SU-DHL-6 (cell line): ENCODE data around the gene ARHGAP28.

ENCODE experiments used
- H2AFZ ChIP-seq: fragments of 200-600 bp; sonication (generic); 2 replicates; pipeline ENCODE4 v1.6.1; 2014; ENCODE audit warnings: low read depth, mild to moderate bottlenecking, moderate library complexity, mixed read lengths, antibody characterized with exemption, low read length; ENCODE audit not compliant: severe bottlenecking
- H3F3A ChIP-seq: fragments of 200-600 bp; shearing (Covaris generic); 2 replicates; pipeline ENCODE4 v1.6.0; 2016; ENCODE audit warnings: antibody characterized with exemption, mild to moderate bottlenecking; ENCODE audit not compliant: insufficient read depth
- H3K27ac ChIP-seq: fragments of 200-600 bp; sonication (generic); 2 replicates; pipeline ENCODE4 v1.5.1; 2016; ENCODE audit warnings: low read depth, mild to moderate bottlenecking, low read length, moderate library complexity, mixed read lengths
- H3K27me3 ChIP-seq: fragments of 200-600 bp; sonication (generic), shearing (Covaris generic); 2 replicates; pipeline ENCODE4 v1.6.0; 2014; ENCODE audit warnings: mild to moderate bottlenecking, low read length
- H3K36me3 ChIP-seq: fragments of 200-600 bp; sonication (generic); 2 replicates; pipeline ENCODE4 v1.6.1; 2014; ENCODE audit warnings: mild to moderate bottlenecking, low read length, mixed read lengths
- H3K4me2 ChIP-seq: fragments of 300-600, 200-600 bp; shearing (Covaris generic), sonication (generic); 2 replicates; pipeline ENCODE4 v1.6.0; 2014; ENCODE audit warnings: low read length, low read depth, mild to moderate bottlenecking; ENCODE audit not compliant: poor library complexity, severe bottlenecking
- H3K4me3 ChIP-seq: fragments of 200-600 bp; sonication (generic); 2 replicates; pipeline ENCODE4 v1.5.1; 2014; ENCODE audit warnings: antibody characterized with exemption, low read length, mild to moderate bottlenecking, mixed read lengths; ENCODE audit not compliant: insufficient read depth, poor library complexity, severe bottlenecking
- H3K79me2 ChIP-seq: fragments of 200-600 bp; sonication (generic); 2 replicates; pipeline ENCODE4 v1.6.1; 2014; ENCODE audit warnings: mild to moderate bottlenecking, low read length, moderate library complexity; ENCODE audit not compliant: insufficient read depth
- H3K9ac ChIP-seq: fragments of 200-600 bp; sonication (generic); 2 replicates; pipeline ENCODE4 v1.7.0; 2014; ENCODE audit warnings: mild to moderate bottlenecking, low read length
- H3K9me2 ChIP-seq: fragments of 200-600 bp; sonication (generic); replicated peaks from 2 replicates; pipeline ENCODE4 v1.6.1; 2014; ENCODE audit warnings: low read length; ENCODE audit not compliant: insufficient read depth
- H3K9me3 ChIP-seq: fragments of 200-600 bp; sonication (generic); 2 replicates; pipeline ENCODE4 v1.6.1; 2014; ENCODE audit warnings: low read length, mixed read lengths; ENCODE audit not compliant: insufficient read depth
- H4K20me1 ChIP-seq: fragments of 200-600 bp; sonication (generic); 2 replicates; pipeline ENCODE4 v1.6.1; 2014; ENCODE audit warnings: low read depth, mild to moderate bottlenecking, antibody characterized with exemption, low read length, moderate library complexity, mixed read lengths
- EZH2phosphoT487 ChIP-seq: fragments of 200-600 bp; sonication (generic), shearing (Covaris generic); conservative IDR thresholded peaks from 2 replicates; pipeline ENCODE4 v1.6.1; 2018; ENCODE audit warnings: mild to moderate bottlenecking, antibody characterized with exemption, low read length, moderate library complexity, mixed read lengths
- TF ChIP-seq, protein P1 (sequence below): fragments of 200-600 bp; sonication (generic); IDR thresholded peaks from one replicate; pipeline ENCODE4 v1.5.1; 2017; ENCODE audit warnings: antibody characterized with exemption, mild to moderate bottlenecking, low read length, moderate library complexity; ENCODE audit not compliant: insufficient read depth, poor library complexity, severe bottlenecking

The ARHGAP28 gene

DNA sequence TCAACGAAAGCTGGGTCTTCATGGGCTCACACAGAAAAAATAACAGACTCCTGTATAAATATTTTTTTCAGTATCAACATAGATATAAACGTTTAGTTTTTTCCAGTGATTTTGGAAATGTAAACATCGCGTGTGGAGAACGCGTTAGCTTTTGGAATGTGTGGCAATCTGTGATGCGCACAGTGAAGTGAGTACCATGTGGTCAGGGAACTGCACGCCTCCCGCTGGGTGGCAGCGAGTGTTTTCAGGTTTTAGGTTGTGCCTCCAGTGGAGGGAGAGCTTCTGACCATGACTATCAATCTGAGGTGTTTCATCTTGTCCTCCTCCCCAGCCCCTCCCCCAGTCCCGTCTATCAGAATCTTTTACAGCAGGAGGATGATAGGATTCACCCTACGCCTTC, 127.8 kb downstream of the ARHGAP28 start:
- Histone ChIP-seq H3K27me3 (no peaks in the 10 kb centered on the region), H3K9me2 (no peaks in the 10 kb centered on the region), H3K4me2 (no peak overlapping the region), H3K9ac (no peak overlapping the region), H2AFZ (no peak overlapping the region), H3K27ac (no peak overlapping the region), H4K20me1 (no peaks in the 10 kb centered on the region), H3K9me3 (no peaks in the 10 kb centered on the region), H3F3A (no peaks in the 10 kb centered on the region), H3K79me2 (no peaks in the 10 kb centered on the region), H3K4me3 (no peak overlapping the region), H3K36me3 (no peaks in the 10 kb centered on the region)
- no peak for TF ChIP-seq EZH2phosphoT487
- TF ChIP-seq, protein P1, sequence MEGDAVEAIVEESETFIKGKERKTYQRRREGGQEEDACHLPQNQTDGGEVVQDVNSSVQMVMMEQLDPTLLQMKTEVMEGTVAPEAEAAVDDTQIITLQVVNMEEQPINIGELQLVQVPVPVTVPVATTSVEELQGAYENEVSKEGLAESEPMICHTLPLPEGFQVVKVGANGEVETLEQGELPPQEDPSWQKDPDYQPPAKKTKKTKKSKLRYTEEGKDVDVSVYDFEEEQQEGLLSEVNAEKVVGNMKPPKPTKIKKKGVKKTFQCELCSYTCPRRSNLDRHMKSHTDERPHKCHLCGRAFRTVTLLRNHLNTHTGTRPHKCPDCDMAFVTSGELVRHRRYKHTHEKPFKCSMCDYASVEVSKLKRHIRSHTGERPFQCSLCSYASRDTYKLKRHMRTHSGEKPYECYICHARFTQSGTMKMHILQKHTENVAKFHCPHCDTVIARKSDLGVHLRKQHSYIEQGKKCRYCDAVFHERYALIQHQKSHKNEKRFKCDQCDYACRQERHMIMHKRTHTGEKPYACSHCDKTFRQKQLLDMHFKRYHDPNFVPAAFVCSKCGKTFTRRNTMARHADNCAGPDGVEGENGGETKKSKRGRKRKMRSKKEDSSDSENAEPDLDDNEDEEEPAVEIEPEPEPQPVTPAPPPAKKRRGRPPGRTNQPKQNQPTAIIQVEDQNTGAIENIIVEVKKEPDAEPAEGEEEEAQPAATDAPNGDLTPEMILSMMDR = no peak

DNA sequence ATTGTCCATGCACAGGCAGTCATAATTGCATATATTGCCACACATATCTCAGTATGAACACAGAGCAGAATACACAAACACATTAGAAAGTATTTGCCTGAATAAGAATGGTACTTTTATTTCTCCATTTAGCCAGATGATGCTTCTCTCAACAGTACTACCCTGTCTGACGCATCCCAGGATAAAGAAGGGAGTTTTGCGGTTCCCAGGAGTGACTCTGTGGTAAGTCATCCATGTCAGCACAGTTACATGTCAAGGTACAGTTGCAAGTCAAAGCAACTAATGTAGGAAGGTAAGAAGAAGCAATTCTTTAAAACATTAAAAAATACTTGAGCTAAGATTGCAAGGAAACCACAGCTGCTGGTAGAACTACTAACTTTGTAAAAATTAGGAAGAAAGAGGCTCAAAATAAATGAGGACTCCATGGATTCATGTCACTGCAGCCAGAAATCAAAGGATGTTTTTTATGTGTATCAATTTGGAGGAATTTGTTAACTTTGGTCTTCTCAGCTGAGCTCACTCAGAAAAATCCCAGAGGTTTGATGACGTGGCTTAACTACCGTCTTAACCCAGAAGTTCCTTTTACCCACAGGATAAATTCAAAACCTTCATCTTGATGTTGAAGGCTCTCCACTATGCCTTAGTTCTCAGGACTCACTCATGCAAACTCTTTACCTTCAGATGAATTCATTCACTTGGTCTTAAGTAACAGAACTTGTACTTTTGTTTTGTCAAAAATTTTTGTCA, 130.3 kb downstream of the ARHGAP28 start:
- H3K9me3 ChIP-seq = no peaks in the 10 kb centered on the region
- no peak for TF ChIP-seq EZH2phosphoT487
- TF ChIP-seq, protein P1 = no peak
- no peak overlapping the region for H3K4me3 ChIP-seq
- H3K36me3 ChIP-seq = no peaks in the 10 kb centered on the region
- H3F3A ChIP-seq = no peaks in the 10 kb centered on the region
- H3K4me2 ChIP-seq = no peak overlapping the region
- no peaks in the 10 kb centered on the region for H3K79me2 ChIP-seq
- H3K27ac ChIP-seq = no peak overlapping the region
- no peaks in the 10 kb centered on the region for H3K9me2 ChIP-seq
- H3K9ac ChIP-seq = no peak overlapping the region
- H2AFZ ChIP-seq = no peak overlapping the region
- no peaks in the 10 kb centered on the region for H4K20me1 ChIP-seq
- no peaks in the 10 kb centered on the region for H3K27me3 ChIP-seq

DNA sequence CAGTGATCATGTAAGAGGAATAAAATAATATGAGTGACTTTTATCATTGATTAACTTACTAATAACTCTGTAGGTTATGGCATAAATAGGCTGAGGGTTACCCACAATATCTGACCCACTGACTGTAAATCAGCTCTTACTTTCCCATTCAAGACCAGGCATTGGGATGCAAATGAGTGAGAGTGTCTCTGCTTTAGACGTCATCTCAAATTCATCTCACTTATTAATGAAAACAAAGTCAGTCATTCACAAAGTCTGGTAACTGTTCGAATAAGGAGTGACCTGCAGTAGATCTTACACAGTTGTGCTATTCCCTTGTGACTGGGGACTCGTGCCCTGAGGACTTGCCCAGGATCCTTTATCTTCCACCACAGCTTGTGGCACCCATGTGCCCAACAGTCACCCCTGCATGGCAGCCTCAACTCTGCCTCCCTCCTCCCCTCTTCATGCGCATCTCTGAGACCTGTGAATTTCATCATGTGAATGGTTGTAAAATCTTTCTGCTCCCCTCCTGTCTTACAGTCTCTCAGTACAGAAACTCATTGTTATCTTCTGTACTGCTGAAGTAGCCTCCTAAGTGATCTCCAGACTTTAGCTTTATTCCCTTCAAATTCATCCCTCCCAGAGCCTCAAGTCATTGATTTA, 131.4 kb downstream of the ARHGAP28 start:
- Histone ChIP-seq H3K9me3 (no peaks in the 10 kb centered on the region), H3K27ac (no peak overlapping the region), H3F3A (no peaks in the 10 kb centered on the region), H3K27me3 (no peaks in the 10 kb centered on the region), H3K9me2 (no peaks in the 10 kb centered on the region), H3K4me3 (no peak overlapping the region), H3K4me2 (no peak overlapping the region), H3K9ac (no peak overlapping the region), H3K79me2 (no peaks in the 10 kb centered on the region), H2AFZ (no peak overlapping the region), H3K36me3 (no peaks in the 10 kb centered on the region), H4K20me1 (no peaks in the 10 kb centered on the region)
- TF ChIP-seq, protein P1 = no peak
- TF ChIP-seq EZH2phosphoT487 = no peak
